HG02870 (cell line): ENCODE data around the gene KAZALD1.

Source experiments
- ATAC-seq: cut with Tn5 transposase; IDR thresholded peaks from one replicate; pipeline ENCODE4 v1.9.1; 2021; ENCODE audit warnings: mild to moderate bottlenecking, moderate library complexity; ENCODE audit not compliant: unreplicated experiment

KAZALD1 gene

DNA sequence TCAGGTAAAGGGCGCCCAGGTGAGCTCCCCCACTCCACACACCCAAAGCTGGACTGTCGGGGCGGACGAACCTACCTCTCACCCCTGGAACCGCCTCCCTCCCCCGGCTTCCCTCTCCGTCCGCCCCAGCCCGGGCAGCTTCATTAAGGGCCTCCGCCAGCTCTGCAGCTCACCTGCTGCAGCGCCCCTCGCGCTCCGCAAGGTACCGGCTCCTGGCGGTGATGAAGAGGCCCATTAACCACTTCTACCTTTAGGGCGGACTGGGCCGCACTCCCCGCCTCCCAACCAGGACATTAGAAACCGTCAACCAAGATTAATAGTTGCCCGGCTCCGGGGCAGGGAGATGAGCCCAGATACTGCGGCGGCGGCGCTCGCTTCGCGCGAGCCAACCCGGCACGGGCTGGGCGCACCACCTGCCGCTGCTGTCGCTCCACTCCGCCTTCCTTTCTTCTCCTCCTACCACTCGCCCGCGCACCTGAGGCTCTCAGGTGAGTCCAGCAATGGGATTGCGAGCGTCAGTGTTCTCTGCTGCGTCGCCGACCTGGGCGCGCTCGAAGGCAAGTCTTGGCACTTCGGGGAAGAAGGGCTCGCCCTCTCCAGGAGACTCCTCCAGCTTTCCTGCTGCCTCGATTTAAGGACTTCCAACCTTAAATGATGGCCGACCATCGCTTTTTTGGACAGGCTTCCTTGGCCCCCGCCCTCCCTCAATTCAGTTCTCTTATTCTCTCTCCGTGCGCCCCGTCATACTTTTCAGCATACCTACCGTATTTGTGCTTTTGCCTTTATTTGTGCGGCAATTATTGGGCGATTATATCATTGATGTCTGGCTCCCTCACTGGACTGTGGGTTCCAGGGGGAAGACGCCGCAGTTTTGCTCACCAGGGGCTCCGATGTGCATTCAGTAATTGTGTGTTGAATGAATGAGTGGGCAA is 13.6 kb upstream of the KAZALD1 start:
- ATAC-seq: no peak

DNA sequence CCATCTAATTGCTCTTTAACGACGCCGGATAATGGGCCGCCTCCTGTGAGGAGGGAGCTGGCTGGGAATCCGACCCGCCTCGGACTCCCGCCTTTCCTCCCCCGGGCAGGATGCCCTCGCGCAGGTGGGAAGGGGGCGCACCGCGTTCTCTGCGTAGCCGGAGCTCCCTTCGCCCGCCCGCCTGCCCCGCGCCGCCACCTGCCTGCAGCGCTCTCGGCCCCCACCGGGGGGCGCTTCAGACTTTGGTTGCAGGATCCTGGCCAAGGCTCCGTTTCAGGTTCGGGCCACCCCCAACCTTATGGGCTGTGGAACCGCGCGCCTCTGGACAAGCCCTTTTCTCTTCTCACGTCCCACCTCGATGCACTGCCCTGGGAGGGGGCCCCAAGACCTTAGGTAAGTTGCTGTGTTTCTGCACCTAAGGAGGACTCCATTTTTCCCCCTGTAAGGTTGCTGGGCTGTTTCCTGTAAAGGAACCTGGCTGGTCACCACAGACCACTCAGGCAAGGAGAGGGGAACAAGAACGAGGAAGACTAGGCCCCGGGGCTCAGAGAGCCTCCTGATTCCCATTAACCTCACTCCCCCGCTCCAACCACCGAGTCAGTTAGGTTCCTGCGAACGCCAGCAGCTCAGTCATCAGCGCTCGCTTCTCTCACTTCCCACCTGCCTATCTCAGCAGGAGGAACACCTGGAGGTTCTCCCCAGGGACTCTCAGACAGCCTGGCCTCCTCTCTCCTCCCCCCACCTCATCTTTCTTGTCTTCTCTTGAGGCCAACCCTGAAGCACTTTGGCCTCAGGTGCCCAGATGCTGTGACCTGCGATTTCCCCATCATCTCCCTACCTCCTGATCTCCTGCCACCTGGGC is 11.3 kb upstream of the KAZALD1 start:
- ATAC-seq: peak; percentile 48

DNA sequence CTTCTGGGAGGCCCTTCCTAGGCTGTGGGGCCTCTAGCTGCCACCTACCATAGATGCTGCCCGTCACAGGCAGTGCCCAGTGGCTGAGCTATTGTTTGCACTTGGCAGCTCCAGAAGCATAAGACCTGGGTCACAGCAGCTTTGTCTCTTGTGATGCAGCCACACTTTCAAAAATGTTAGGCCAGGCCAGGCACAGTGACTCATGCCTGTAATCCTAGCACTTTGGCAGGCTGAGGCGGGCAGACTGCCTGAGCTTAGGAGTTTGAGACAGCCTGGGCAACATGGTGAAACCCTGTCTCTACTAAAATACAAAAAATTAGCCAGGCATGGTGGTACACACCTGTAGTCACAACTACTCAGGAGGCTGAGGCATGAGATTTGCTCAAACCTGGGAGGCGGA is 9.5 kb upstream of the KAZALD1 start:
- ATAC-seq: no peak

DNA sequence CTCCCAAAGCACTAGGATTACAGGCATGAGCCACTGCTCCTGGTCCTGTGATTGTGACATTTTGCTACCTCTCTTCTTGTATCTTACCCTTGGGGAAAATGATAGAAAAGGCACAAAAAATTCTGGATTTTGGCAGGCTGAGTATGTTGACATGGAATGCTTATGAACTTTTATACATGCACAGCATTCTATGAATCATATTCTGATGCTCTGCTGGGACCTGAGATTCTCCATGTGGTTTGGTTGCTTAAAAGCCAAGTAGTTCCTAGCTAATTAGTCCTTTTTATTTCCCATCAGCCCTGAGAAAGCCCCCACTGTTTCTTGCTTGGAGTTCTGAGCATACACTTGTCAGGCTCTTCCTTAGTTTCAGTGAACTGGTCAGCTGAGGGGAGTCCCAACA is 8.3 kb upstream of the KAZALD1 start:
- no peak for ATAC-seq

DNA sequence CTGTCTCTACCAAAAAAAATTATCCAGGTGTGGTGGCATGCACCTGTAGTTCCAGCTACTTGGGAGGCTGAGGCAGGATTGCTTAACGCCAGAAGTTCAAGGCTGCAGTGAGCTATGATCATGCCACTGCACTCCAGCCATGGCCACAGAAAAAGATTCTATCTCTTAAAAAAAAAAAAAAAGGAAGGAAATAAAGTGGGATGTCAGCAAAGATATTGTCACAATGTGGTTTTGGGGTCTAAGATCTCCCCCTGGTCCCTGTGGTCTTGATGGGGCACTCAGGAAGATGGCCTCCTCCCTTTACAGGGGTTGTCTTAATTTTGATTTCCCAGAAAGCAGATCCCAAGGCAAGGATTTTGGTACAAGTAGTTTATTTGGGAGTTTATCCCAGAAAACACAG is 7.4 kb upstream of the KAZALD1 start:
- no peak for ATAC-seq

DNA sequence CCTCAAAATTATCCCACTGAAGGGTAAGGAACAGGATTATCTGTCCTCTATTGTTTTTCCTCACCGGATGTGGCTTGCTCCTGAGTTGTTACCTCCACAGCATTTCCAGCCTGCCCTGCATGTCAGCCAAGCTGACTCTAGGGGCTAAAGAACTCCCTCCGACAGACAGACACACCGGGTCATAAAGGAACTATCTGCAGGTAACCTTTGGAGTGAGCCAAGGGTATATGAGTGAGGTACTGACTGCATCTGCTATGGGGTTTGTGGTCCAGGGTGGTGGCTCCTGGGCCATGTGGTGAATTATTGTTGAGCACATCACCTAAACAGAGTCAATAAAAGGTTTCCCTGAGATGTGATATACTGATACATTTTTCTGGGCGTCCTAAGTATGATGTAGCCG is 6.9 kb upstream of the KAZALD1 start:
- no peak for ATAC-seq

DNA sequence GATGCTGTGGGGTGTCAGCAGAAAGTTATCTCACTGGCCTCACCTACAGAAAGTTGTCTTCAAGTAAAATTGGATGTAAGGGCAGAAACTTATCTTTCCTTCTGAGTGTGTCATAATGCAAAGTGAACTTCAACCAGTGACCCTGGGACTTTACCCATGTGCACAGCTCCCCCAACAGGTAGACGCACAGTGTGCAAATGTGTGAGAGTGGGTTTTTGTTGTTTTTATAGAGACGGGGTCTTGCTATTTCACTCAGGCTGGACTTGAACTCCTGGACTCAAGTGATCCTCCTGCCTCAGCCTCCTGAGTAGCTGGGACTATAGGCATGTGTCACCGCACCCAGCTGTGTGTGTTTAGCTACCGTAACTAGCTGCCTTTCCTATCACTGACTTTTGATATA is 6.4 kb upstream of the KAZALD1 start:
- no peak for ATAC-seq

DNA sequence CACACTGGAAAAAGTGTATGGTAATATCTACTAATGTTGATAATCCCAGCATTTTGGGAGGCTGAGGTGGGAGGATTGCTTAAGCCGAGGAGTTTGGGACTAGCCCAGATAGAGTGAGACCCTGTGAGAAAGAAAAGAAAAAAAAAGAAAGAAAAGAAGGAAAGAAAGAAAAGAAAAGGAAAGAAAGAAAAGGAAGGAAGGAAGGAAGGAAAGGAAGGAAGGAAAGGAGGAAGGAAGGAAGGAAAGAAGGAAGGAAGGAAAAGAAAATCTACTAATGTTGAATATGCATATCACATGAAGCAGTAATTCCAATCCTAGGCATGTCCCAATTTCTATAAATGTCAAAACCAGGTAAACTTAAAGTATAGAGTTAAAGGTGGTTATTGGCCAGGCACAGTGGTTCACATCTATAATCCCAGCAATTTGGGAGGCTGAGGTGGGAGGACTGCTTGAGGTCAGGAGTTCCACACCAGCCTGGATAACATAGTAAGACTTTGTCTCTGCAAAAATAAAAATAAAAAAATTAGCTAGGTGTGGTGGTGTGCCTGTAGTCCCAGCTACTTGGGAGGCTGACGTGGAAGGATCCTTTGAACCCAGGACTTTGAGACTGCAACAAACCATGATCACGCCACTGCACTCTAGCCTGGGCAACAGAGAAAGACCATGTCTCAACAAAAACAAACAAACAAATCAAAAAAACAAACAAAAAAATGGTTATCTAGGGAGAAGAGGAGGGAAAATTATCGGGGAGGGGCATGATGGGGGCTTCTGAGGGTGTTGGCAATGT is 5.2 kb upstream of the KAZALD1 start:
- ATAC-seq: no peak

DNA sequence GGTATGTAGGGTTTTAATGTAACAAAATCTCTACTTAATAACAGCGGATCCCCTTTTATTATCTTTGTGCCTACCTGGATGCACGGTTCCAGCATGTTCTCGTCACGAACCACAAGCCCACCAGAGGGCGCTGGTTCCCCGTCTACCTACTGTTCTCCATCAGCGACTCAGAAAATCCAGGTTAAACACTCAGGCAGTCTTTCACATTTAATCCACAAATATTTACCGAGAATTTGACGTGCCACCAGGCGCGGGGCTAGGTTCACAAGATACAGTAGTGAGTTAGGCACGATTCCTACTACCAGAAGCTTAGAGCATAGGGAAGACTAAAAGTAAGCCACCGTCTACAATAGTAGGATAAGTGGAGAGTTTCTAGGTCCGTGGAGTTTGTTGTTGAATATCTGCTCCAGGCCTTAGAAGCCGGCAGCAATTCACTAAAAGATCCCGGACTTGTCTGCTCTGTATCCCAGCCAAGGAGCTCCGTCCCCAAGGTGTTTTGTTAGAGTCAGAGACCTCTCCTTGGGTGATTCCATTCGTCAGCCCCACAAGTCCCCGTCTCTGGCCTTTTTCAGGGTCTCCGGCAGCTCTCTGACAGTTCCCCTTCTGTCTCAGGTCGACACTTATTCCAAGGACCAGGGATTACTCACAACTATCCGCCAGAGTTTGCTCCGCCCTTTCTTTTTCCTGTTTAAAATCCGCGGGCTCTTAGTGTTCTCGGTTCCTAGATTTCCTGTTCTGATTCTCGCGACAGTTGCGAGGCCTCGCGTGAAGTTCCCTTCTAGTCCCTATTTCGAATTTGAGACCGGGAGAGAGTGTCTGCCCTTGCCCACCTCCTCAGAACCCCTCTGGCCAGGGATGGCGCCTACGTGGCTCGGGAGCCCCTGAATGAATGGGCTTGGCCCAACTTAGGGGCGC is 1.5 kb upstream of the KAZALD1 start:
- ATAC-seq: peak; percentile 31

DNA sequence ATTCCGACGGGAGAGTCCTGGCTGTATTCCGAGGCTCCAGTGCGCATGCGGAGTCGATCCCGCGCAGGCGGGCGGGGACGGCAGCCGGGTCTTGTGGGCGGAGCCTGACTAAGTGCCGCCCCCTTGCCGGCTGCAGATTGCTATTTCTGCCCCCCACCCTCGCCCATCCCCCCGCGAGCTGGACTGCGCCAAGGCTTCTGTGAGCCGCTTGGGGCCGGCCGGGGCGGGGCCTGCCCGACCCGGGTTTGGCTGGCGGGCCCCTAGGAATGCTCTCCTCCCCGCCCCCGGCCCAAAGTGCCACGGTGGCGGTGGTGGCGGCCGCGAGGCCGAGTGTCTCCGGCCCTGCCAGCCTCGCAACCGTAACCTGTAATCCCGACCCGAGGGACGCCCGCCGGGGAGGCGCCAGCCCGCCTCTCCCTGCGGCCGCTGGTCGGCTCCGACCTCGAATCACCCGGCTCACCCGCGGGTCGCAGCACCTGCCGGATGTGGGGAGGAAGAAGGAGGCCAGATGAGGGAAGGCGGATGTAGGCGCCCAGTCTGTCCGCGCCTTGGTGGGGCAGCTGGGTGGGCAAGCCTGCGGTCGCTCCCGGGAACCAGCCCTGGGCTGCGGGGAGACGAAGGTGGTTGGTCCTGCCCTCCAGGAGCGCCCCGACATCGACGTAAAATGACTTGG is 702 bp upstream of the KAZALD1 start:
- peak; percentile 49 for ATAC-seq

DNA sequence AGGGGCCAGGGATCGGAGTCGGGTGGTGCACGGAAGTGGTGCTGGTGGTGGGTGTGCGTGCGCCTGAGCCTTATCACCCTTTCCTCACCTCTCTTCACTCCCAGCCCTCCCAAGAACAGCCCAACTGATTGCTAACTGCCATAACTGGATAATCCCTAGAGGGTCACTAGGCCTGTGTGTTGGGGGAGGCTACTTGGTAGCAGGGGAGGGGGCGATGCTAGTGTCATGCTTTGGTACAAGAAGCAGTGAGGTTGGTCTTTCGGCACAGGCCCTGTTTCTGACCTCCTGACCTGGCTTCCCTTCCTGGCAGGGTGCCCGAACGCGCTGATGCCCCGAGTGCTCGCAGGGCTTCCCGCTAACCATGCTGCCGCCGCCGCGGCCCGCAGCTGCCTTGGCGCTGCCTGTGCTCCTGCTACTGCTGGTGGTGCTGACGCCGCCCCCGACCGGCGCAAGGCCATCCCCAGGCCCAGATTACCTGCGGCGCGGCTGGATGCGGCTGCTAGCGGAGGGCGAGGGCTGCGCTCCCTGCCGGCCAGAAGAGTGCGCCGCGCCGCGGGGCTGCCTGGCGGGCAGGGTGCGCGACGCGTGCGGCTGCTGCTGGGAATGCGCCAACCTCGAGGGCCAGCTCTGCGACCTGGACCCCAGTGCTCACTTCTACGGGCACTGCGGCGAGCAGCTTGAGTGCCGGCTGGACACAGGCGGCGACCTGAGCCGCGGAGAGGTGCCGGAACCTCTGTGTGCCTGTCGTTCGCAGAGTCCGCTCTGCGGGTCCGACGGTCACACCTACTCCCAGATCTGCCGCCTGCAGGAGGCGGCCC is 652 bp downstream of the KAZALD1 start:
- ATAC-seq: no peak

DNA sequence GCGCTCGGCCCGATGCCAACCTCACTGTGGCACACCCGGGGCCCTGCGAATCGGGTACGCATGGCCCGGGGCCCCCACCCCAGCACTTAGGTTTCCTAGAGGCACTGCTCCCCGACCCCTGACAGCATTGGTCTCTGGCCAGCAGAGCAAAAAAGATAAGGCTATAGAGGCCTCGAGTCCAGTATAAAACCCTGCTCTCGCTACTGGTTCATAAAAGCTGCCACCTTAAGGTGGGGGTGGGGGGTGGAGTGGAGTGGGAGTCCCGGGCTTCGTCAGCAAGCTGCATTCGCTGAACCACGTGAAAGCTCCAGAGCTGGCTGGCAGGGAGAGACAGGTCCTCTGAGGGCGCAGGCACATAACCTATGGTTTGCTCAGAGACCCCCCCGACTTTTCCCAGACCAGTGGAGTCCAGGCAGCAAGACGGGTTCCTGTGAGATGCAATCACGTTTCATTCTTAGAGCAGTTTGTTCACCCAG is 1.3 kb downstream of the KAZALD1 start:
- no peak for ATAC-seq

DNA sequence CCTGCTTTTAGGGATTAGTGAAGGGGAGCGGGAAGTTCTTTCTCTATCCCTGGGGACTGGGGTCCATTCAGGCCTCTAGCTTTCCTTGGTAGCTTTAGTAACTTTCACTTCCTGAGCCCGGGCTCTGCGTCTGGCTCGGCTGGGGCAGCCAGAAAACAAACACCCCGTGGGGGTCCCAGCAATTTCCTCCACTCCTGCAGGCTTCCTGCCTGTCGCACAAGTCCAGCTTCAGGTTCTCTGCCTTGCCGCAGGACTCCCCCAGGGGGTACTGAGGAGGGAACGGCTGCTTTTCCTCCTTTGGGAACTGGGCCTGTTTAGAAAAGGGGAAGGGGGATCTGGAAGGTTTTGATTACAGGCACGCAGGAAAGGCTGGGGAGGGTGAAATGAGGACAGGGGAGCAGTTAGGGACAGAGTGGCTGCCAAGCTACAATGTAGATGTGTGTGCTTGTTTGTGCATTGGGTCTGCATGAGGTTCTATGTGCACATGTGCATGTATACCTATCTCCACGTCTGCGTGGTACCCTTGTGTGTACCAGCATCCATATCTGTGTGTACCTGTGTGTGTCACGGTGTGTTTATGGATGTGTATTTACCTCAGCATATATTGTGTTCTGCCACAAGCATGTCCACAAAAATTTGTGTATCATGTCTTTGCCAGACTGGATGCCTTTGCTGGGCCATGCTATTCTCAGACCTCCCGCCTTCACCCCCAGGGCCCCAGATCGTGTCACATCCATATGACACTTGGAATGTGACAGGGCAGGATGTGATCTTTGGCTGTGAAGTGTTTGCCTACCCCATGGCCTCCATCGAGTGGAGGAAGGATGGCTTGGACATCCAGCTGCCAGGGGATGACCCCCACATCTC is 2.0 kb downstream of the KAZALD1 start:
- no peak for ATAC-seq

DNA sequence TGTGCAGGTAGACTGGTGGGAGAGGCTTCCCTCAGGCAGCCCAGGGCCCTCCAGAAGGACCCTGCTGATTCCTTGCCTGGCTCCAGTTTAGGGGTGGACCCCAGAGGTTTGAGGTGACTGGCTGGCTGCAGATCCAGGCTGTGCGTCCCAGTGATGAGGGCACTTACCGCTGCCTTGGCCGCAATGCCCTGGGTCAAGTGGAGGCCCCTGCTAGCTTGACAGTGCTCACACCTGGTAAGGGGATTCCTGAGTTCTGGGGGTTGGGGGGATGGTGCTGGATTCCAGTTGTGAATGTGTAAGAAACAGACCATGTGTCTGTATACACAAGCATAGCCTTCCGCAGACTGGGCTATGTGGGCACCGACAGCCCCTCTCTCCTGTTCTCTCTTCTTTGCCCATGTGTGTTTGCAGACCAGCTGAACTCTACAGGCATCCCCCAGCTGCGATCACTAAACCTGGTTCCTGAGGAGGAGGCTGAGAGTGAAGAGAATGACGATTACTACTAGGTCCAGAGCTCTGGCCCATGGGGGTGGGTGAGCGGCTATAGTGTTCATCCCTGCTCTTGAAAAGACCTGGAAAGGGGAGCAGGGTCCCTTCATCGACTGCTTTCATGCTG is 2.7 kb downstream of the KAZALD1 start:
- no peak for ATAC-seq

DNA sequence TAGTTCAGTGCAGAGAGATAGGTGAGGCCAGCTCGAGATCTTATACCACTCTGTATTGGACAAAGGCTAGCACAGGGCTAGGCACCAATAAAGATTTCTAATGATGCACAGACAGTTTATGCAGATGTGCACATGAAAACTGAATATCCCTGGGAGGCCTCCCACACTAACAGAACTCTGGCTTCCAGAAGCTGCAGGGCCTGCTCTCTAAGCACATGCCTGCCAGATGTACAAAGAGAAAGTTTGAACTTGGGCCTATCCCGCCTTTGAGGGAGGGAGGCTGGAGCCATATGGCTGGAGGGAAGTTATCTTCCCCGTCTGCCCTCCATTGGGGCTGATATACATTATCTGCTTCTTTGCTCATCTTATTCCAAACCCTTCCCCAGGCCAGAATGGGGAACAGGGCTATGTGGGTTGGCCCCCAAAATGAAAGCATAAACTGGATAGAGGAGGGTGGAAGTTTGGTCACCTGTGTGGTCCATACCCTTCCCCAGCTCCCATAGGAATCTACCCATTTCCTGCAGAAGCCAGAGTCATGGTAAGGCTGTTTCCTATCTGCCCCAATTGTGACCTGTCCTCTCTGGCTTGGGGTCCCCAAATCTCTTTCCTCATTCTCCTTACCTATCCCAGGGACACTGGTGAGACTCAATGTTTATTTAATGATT is 3.8 kb downstream of the KAZALD1 start:
- ATAC-seq: no peak

DNA sequence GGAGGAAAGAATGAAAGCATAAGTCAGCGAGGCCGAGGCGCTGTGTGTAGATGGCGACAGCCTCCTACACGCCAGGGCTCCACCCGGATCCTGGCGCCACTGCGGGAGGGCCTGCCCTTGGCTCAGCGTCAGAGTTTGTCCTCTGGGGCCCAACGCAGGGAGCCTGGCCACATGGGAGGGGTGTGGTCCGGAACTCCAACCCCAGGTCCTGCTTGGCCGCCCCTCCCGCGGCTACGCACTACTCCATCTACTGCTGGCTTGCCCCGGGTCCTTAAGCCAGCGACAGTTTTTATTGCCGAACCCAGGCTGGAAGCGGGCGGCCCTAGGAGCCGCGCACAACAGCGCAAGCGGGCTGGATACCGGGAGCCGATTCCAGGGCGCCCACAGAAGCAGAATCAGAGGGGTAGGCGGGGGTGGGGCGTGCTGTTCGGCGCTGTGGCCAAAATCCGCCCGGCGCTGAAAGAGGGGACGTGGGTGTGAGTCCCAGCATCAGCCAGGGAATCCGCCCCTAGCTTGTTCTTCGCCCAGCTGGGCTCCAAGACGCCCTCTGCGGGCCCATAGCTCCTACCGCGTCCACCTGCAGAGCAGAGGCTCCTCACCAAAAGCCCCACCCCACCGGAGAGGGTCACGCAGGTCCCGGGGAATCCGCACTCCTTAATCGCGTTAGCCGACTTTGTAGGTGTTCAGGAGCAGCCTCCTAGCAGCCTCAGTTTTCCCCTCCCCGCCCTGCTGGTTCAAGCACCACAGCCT is 4.5 kb downstream of the KAZALD1 start:
- ATAC-seq: no peak
